ENCODE measurements around the gene GNB3. TPM values are rescaled to one million over a fixed set of nuclear protein-coding genes. Genes with fewer than 3 reads are reported as not detected.

GNB3 gene
- total and polyA plus RNA-seq, 2 of the 4 experiments (the other 2 are of a cell fraction): 0.72 to 20.5 TPM

DNA sequence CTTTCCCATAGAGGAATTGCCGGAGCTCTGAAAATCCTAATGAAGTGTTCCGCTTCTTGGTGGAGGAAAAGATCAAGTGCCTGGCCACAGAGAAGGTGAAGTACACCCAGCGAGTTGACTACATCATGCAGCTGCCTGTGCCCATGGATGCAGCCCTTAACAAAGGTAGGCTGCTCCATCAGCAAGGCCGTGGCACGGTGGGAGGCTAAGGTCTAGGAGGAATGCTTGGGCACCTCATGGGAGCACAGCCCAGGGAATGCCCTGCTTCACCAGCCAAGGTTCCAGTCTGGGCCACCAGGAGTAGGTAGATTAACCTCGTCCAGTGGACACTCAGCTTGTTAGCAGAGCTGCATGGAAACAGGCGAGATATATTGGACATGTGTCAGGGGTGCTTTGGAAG is 20.2 kb downstream of the GNB3 start:
- H3K14ac ChIP-seq (replicated peaks; ENCODE audit: low read depth, low read length): no peak overlapping the region
- no peak overlapping the region for H3K9ac ChIP-seq (ENCODE audit: low read depth, low read length)
- H3K4me2 ChIP-seq (ENCODE audit: low read depth, low read length): no peak overlapping the region
- no peak overlapping the region for H2BK5ac ChIP-seq (ENCODE audit: low read depth, low read length, poor library complexity, severe bottlenecking)
- no peaks in the 10 kb centered on the region for H3K4me1 ChIP-seq (ENCODE audit: control insufficient read depth, insufficient read depth, low read length)
- dilution Hi-C loops (cut with HindIII; ENCODE audit: low sequenced_read_pairs, unreplicated experiment): no loop called here
- no peak overlapping the region for H3K18ac ChIP-seq (ENCODE audit: low read depth, low read length)
- no peak overlapping the region for H2AK5ac ChIP-seq (ENCODE audit: low read depth, low read length)
- ATAC-seq (ENCODE audit: low read depth): no peak
- no peak overlapping the region for H3K4ac ChIP-seq (ENCODE audit: low read depth, low read length)
- H3K9me1 ChIP-seq (ENCODE audit: insufficient read depth, low read length): 0 out of 2 replicates have a peak, but pooled peaks cover 3% of the 10 kb centered on the region
- no peak overlapping the region for H4K91ac ChIP-seq (ENCODE audit: insufficient read depth, low read depth, low read length)
- ChIA-PET CTCF (no interaction called here), POLR2A (ENCODE audit: unreplicated experiment) (no interaction called here)
- no peak overlapping the region for H3K4me3 ChIP-seq (ENCODE audit: insufficient read depth, low read depth, low read length)
- intact Hi-C loops (cut with micrococcal nuclease): no loop called here
- no peak overlapping the region for H2AFZ ChIP-seq (replicated peaks; ENCODE audit: low read length, poor library complexity)
- H3K9me3 ChIP-seq (ENCODE audit: control insufficient read depth, insufficient read depth, low read length): no peaks in the 10 kb centered on the region
- H4K8ac ChIP-seq (ENCODE audit: low read depth in 2 of 2, low read length in 2 of 2): no peak overlapping the region
- no peak overlapping the region for H4K5ac ChIP-seq (ENCODE audit: low read depth, low read length)
- H2AK9ac ChIP-seq (replicated peaks; ENCODE audit: low read depth, low read length, poor library complexity): no peak overlapping the region
- no peak overlapping the region for H3K27ac ChIP-seq (ENCODE audit: insufficient read depth, low read length)
- H3K27me3 ChIP-seq (ENCODE audit: control insufficient read depth, insufficient read depth, low read length): no peaks in the 10 kb centered on the region
- 98% methylated on average over 5 of the region's 7 CpGs; no CpG with 5 or more reads in 1 of the 2 experiments for WGBS, 2 experiments (ENCODE audit: extremely low coverage in 2 of 2, insufficient read length in 1 of 2)
- no peak for DNase-seq
- no peaks in the 10 kb centered on the region for H4K20me1 ChIP-seq (ENCODE audit: insufficient read depth, low read length)
- H2BK120ac ChIP-seq (ENCODE audit: low read depth, low read length): no peak overlapping the region
- peaks cover 0 to 18% of the 10 kb centered on the region in 2 experiments; a peak in 3 of 4 replicates for H3K79me1 ChIP-seq (ENCODE audit: low read depth in 1 of 2, low read length in 2 of 2)
- H3K56ac ChIP-seq (ENCODE audit: extremely low read depth, insufficient read depth, low read length): no peak overlapping the region
- TF ChIP-seq CTCF (conservative IDR thresholded peaks at IDR 0.05; ENCODE audit: low read depth, low read length) (no peak), NFE2L2 (IDR thresholded peaks at IDR 0.05; ENCODE audit: low read depth, low read length) (no peak), RFX5 (IDR thresholded peaks at IDR 0.05; ENCODE audit: low read depth, low read length) (no peak), FOS (IDR thresholded peaks at IDR 0.05; ENCODE audit: low read depth, low read length) (no peak), BHLHE40 (IDR thresholded peaks at IDR 0.05; ENCODE audit: low read depth, low read length) (no peak), MAZ (IDR thresholded peaks at IDR 0.05; ENCODE audit: borderline replicate concordance, low read depth, low read length) (no peak), CEBPB (IDR thresholded peaks at IDR 0.05; ENCODE audit: low read depth, low read length) (no peak), MAFK (IDR thresholded peaks at IDR 0.05; ENCODE audit: low read depth, low read length) (no peak)
- H2BK15ac ChIP-seq (ENCODE audit: low read depth, low read length): no peak overlapping the region
- BruUV-seq (replicated peaks): no TSS peak
- in situ Hi-C loops (cut with MboI; ENCODE audit: low sequenced_read_pairs): no loop called here
- no peak overlapping the region for H3K23ac ChIP-seq (ENCODE audit: low read depth, low read length)
- H2BK20ac ChIP-seq (ENCODE audit: low read depth, low read length): no peak overlapping the region
- peaks cover 81% of the 10 kb centered on the region for H3K36me3 ChIP-seq (ENCODE audit: control insufficient read depth, insufficient read depth, low read length)
